Heart right ventricle (tissue), 16 donors: Measurements from ENCODE around the gene ACHE. TPM values are rescaled to one million over a fixed set of nuclear protein-coding genes. Genes with fewer than 3 reads are reported as not detected.
"Not testable (repeated sequence)": the region's sequence is repeated elsewhere in the genome, so short reads cannot be mapped to it uniquely, and the experiment has no call there.

Source experiments
- ATAC-seq, 8 donors: fragments of 200-7000 bp; cut with Tn5 transposase; one replicate each; pipeline ENCODE4 v1.9.1; 2020; ENCODE audit warnings: mild to moderate bottlenecking in 8 of 8, moderate library complexity in 8 of 8, moderate number of reproducible peaks in 1 of 8
- DNase-seq, 2 donors: peaks; one replicate each; pipeline ENCODE4 v3.0.0-alpha.2; 2020
- H3K27ac ChIP-seq, 10 donors: fragments of 200-600 bp; sonication (generic) in 2 of 10; one replicate each; pipeline versions ENCODE4 v1.5.0 to v1.8.0; 2020 to 2022; ENCODE audit warnings: mild to moderate bottlenecking in 3 of 10
- H3K27me3 ChIP-seq, 7 donors: fragments of 200-600 bp; one replicate each; pipeline ENCODE4 v1.8.0; 2021 to 2022; ENCODE audit warnings: mild to moderate bottlenecking in 2 of 7
- H3K36me3 ChIP-seq, 9 donors: fragments of 200-600 bp; sonication (generic) in 1 of 9; one replicate each; pipeline versions ENCODE4 v1.5.0 to v1.8.0; 2020 to 2022; ENCODE audit warnings: mild to moderate bottlenecking in 2 of 9
- H3K4me1 ChIP-seq, 9 donors: fragments of 200-600 bp; sonication (generic) in 1 of 9; one replicate each; pipeline versions ENCODE4 v1.5.0 to v1.8.0; 2020 to 2022; ENCODE audit warnings: mild to moderate bottlenecking in 4 of 9
- H3K4me3 ChIP-seq, 10 donors: fragments of 200-600 bp; sonication (generic) in 2 of 10; one replicate each; pipeline versions ENCODE4 v1.5.0 to v1.8.0; 2020 to 2022; ENCODE audit warnings: mild to moderate bottlenecking in 7 of 10, moderate library complexity in 2 of 10
- H3K9me3 ChIP-seq, 11 donors: fragments of 200-600 bp in 10 of 11; sonication (generic) in 2 of 11; one replicate each; pipeline versions ENCODE4 v1.5.0 to v1.8.0; 2013 to 2022; ENCODE audit warnings: mild to moderate bottlenecking in 2 of 11, control low read depth in 1 of 11, moderate library complexity in 1 of 11
- WGBS, 2 donors: extraction: QIAGEN DNeasy Blood & Tissue Kit; methylation state at CpG; one replicate each; pipeline ENCODE4 v1.1.7; 2013; ENCODE audit warnings: inconsistent platforms in 1 of 2; 5-methylcytosine and 5-hydroxymethylcytosine counted together
- intact Hi-C, 10 donors: fragments of 100-400 bp; cut with DNase I; formaldehyde crosslinking; loops; one replicate each; pipeline versions ENCODE4 v1.11.1 to v1.14.2; 2022
- polyA plus RNA-seq, 2 donors: library from polyadenylated mRNA; stranded (reverse); fragments of 200-250 nt; gene quantifications; one replicate each; pipeline ENCODE4 v1.2.3, GENCODE V29; 2013
- total RNA-seq, 10 donors: library from RNA; stranded (reverse); fragmentation: NEBNext Ultra II Directional in 3 of 10; extraction: Animal tissue kit (Norgen Biotek cat#: 25700) in 3 of 10; gene quantifications; one replicate each; pipeline versions ENCODE4 v1.2.1 to v1.2.4, GENCODE V29; 2021 to 2023
- TF ChIP-seq, protein P1 (sequence below), 9 donors: fragments of 200-600 bp; sonication (generic) in 2 of 9; IDR thresholded peaks; one replicate each; pipeline versions ENCODE4 v1.5.0 to v1.8.0; 2021 to 2022; ENCODE audit warnings: antibody characterized with exemption in 9 of 9, mild to moderate bottlenecking in 5 of 9, moderate library complexity in 1 of 9
- donor health status: Arrhythmogenic right ventricular cardiomyopathy.
- donor health status: ischemic (EF 13 %, LVEDD 7.1; RV severe dilation, severe dysfunction).
- donor health status: healthy with polysubstance abuse.
- donor health status: DM: no; HTN: yes; CAD: no.
- donor health status: DM: no; HTN: no; CAD: no.
- donor health status: ischemic (EF 25% LVEDD 6.9; RV normal size, moderate dysfunction).
- donor health status: ischemic (EF 25% LVEDD 5.7; RV mildly dilated, moderate dysfunction).
- donor health status: healthy.
- donor health status: DM: yes; HTN: yes; CAD: no.
- donor health status: Ischemic cardiomyopathy.
- donor health status: ischemic (EF 35%, LVEDD 5.7; RV mildly dilated, moderate dysfunction).
- donor health status: nonischemic (EF 11% LVEDD 7.7; RV severe dilation, severe dysfunction).
- donor health status: DM: yes; HTN: yes; CAD: no.
- donor health status: PGD.
- donor health status: ischemic (EF 29% LVEDD 5.4; RV normal size, mild dysfunction).
- donor health status: nonischemic (EF 23%, LVEDD 6.1; RV moderate dilation, normal function).

ACHE gene
- total and polyA plus RNA-seq, 12 donors: 0.27 to 1.1 (median 0.81) TPM

- TF ChIP-seq, protein P1, sequence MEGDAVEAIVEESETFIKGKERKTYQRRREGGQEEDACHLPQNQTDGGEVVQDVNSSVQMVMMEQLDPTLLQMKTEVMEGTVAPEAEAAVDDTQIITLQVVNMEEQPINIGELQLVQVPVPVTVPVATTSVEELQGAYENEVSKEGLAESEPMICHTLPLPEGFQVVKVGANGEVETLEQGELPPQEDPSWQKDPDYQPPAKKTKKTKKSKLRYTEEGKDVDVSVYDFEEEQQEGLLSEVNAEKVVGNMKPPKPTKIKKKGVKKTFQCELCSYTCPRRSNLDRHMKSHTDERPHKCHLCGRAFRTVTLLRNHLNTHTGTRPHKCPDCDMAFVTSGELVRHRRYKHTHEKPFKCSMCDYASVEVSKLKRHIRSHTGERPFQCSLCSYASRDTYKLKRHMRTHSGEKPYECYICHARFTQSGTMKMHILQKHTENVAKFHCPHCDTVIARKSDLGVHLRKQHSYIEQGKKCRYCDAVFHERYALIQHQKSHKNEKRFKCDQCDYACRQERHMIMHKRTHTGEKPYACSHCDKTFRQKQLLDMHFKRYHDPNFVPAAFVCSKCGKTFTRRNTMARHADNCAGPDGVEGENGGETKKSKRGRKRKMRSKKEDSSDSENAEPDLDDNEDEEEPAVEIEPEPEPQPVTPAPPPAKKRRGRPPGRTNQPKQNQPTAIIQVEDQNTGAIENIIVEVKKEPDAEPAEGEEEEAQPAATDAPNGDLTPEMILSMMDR (IDR thresholded peaks at IDR 0.05): no peak
- intact Hi-C loops: no loop called here
- DNase-seq: no peak
- no peak for ATAC-seq
- no peaks in the 10 kb centered on the region for H3K4me1 ChIP-seq
- H3K9me3 ChIP-seq: peaks cover 0 to 15% (median 3%) of the 10 kb centered on the region in 11 donors
- 52 to 60% methylated on average over 4 of the region's 4 CpGs for WGBS, 2 donors
- H3K4me3 ChIP-seq: no peak overlapping the region
- peaks cover 0 to 11% (median 3%) of the 10 kb centered on the region in 7 donors for H3K27me3 ChIP-seq
- no peak overlapping the region for H3K27ac ChIP-seq
- H3K36me3 ChIP-seq: no peaks in the 10 kb centered on the region
Measured at GRCh38 chr7:100933734-100934133, 38.0 kb upstream of the ACHE start.

DNA sequence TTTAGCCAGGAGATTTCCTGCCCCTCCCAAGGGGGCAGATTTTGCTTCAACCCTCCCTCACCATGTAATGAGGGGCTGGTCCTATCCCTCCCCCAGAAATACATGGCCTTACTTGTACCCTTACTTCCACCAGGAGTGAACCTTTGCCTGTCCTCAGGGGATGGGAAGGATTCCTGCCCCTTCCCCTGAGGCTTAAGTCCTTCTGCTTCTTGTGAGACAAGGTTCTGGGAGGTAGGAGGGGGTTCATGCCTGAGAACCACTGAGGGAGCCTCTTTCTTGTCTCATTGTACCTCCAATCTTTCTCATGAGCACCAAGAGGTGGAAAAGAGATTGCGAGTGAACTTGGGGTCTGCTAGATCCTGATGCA is 34.1 kb upstream of the ACHE start:
- 80 to 91% methylated on average over 1 of the region's 1 CpG for whole genome bisulfite sequencing, 2 donors
- H3K27ac ChIP-seq: no peak overlapping the region
- H3K9me3 ChIP-seq: peaks cover 0 to 15% (median 3%) of the 10 kb centered on the region in 11 donors
- H3K4me3 ChIP-seq: no peak overlapping the region
- DNase-seq: no peak
- H3K4me1 ChIP-seq: no peaks in the 10 kb centered on the region
- no peaks in the 10 kb centered on the region for H3K36me3 ChIP-seq
- peaks cover 0 to 13% (median 3%) of the 10 kb centered on the region in 7 donors for H3K27me3 ChIP-seq
- intact Hi-C loops: no loop called here
- ATAC-seq: no peak
- TF ChIP-seq, protein P1 (IDR thresholded peaks at IDR 0.05): no peak

- H3K36me3 ChIP-seq, H3K4me3 ChIP-seq, H3K27ac ChIP-seq, intact Hi-C loops, ATAC-seq, H3K4me1 ChIP-seq, H3K27me3 ChIP-seq, H3K9me3 ChIP-seq, DNase-seq: not testable (repeated sequence)
- 38 to 43% methylated on average over 4 of the region's 4 CpGs for WGBS, 2 donors
Measured at GRCh38 chr7:100923616-100924015, 27.9 kb upstream of the ACHE start.

GRCh38 chr7:100921039-100921438 is 25.4 kb upstream of the ACHE start:
- ATAC-seq (no peak), DNase-seq (no peak)
- intact Hi-C loops: no loop called here
- Histone ChIP-seq H3K4me1 (peaks cover 0 to 4% (median 0%) of the 10 kb centered on the region in 9 donors), H3K27me3 (peaks cover 0 to 18% (median 9%) of the 10 kb centered on the region in 7 donors), H3K27ac (no peak overlapping the region), H3K36me3 (no peaks in the 10 kb centered on the region), H3K9me3 (no peaks in the 10 kb centered on the region), H3K4me3 (no peak overlapping the region)
- TF ChIP-seq, protein P1 (IDR thresholded peaks at IDR 0.05): no peak

GRCh38 chr7:100919779-100920437 is 24.2 kb upstream of the ACHE start:
- H3K27ac ChIP-seq, ATAC-seq, intact Hi-C loops, DNase-seq, H3K4me3 ChIP-seq, H3K4me1 ChIP-seq, H3K9me3 ChIP-seq, H3K36me3 ChIP-seq: not testable (repeated sequence)
- peaks cover 0 to 20% (median 9%) of the 10 kb centered on the region in 7 donors for H3K27me3 ChIP-seq
- WGBS, 2 donors: 73 to 75% methylated on average over 9 of the region's 9 CpGs

GRCh38 chr7:100919335-100919734 is 23.6 kb upstream of the ACHE start:
- intact Hi-C loops, H3K36me3 ChIP-seq, H3K4me1 ChIP-seq, H3K4me3 ChIP-seq, H3K27ac ChIP-seq, H3K9me3 ChIP-seq, DNase-seq, ATAC-seq: not testable (repeated sequence)
- WGBS, 2 donors: 83 to 87% methylated on average over 5 of the region's 5 CpGs
- H3K27me3 ChIP-seq: peaks cover 0 to 20% (median 9%) of the 10 kb centered on the region in 7 donors
